C4-2B (cell line): ENCODE data around the gene MPDZ.

Experiments
- ZFX ChIP-seq: fragments of 450-650 bp; IDR thresholded peaks from 2 replicates; pipeline ENCODE4 v1.6.1; 2017
- TF ChIP-seq, protein P1 (sequence below): fragments of 450-650 bp; conservative IDR thresholded peaks from 2 replicates; pipeline ENCODE4 v1.5.1; 2017; ENCODE audit warnings: mild to moderate bottlenecking

DNA sequence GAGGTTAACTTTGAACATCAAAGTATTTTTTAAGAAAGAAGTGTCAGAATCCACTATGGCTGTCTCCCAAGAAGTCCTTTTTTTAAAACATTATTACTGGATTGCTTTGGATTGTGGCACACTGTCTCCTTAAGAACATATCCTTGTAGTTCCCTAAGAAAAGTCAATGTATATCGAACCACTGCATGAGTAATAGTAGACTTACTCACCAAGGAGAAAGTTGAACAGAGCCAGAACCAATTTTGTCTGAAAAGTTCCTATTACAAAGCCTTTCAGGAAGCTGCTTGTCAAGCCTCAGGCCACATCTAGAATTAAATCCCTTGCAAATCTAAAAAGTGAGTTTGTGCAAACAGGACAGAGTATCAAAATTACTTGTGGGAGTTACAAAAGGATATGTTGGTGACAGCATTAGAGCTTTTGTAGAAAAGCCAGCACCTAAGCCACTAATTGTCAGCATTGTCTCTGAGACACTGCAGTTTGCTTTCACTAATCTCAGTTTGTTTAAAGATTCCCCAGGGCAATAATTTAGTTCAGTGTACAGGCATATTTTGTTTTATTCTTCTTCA is 195.4 kb downstream of the MPDZ start:
- TF ChIP-seq, protein P1, sequence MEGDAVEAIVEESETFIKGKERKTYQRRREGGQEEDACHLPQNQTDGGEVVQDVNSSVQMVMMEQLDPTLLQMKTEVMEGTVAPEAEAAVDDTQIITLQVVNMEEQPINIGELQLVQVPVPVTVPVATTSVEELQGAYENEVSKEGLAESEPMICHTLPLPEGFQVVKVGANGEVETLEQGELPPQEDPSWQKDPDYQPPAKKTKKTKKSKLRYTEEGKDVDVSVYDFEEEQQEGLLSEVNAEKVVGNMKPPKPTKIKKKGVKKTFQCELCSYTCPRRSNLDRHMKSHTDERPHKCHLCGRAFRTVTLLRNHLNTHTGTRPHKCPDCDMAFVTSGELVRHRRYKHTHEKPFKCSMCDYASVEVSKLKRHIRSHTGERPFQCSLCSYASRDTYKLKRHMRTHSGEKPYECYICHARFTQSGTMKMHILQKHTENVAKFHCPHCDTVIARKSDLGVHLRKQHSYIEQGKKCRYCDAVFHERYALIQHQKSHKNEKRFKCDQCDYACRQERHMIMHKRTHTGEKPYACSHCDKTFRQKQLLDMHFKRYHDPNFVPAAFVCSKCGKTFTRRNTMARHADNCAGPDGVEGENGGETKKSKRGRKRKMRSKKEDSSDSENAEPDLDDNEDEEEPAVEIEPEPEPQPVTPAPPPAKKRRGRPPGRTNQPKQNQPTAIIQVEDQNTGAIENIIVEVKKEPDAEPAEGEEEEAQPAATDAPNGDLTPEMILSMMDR, result no peak
- TF ChIP-seq ZFX, result no peak
